ENCODE data around the gene TSPAN7.

The TSPAN7 gene

GRCh38 chrX:38697461-38697860 lies 136.1 kb downstream of the TSPAN7 start:
- no peak for DNase-seq

GRCh38 chrX:38699121-38699520 lies 137.8 kb downstream of the TSPAN7 start:
- no peak for DNase-seq

GRCh38 chrX:38699696-38700095 lies 138.4 kb downstream of the TSPAN7 start:
- no peak for DNase-seq

GRCh38 chrX:38701073-38701472 lies 139.7 kb downstream of the TSPAN7 start:
- no peak for DNase-seq

- DNase-seq, result no peak
Measured at GRCh38 chrX:38704146-38704882, 143.0 kb downstream of the TSPAN7 start.

GRCh38 chrX:38717871-38718270 lies 156.5 kb downstream of the TSPAN7 start:
- no peak for DNase-seq

- DNase-seq, result no peak
Measured at GRCh38 chrX:38718311-38718710, 157.0 kb downstream of the TSPAN7 start.

GRCh38 chrX:38726612-38727011 lies 165.3 kb downstream of the TSPAN7 start:
- DNase-seq, result no peak

- DNase-seq, result no peak
Measured at GRCh38 chrX:38727668-38728067, 166.3 kb downstream of the TSPAN7 start.

GRCh38 chrX:38732866-38733265 lies 171.5 kb downstream of the TSPAN7 start:
- no peak for DNase-seq
